ENCODE data around the gene FOXP1. TPM values are rescaled to one million over a fixed set of nuclear protein-coding genes. Genes with fewer than 3 reads are reported as not detected.

The FOXP1 gene
- total RNA-seq, 1 experiment from 2014 or later = 22.1 TPM

- no peak overlapping the region for H3K4me3 ChIP-seq
- H3K4me1 ChIP-seq (replicated peaks) = peaks cover 5% of the 10 kb centered on the region; the same call in 1 of the 2 replicates
- no peaks in the 10 kb centered on the region for H3K9me3 ChIP-seq (replicated peaks)
- H3K27me3 ChIP-seq (replicated peaks) = no peaks in the 10 kb centered on the region
- H3K36me3 ChIP-seq = no peaks in the 10 kb centered on the region
- no peak overlapping the region for H3K27ac ChIP-seq
- DNase-seq (ENCODE audit: low read depth in 1 of 2, low spot score in 2 of 2) = no peak
Observed at GRCh38 chr3:71376503-71376902, 207.0 kb downstream of the FOXP1 start.

DNA sequence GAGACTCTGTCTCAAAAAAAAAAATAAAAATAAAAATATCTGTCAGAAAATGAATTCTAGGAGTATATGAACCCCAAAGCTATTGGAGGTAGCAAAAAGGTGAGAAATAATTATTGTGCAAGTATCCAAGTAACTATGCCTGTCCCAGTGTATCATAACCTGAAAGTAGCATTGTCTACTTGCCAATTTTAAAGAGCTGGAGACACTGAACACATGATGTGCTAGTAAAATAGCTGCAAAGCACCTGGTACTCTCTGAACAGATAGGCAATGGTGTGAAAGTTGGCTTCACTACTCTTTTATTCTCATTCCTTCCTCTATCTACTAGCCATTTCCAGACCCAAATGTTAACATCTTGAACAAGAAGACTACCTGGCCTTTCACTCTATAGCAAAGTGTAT is 208.9 kb downstream of the FOXP1 start:
- no peak for DNase-seq (ENCODE audit: low read depth in 1 of 2, low spot score in 2 of 2)
- Histone ChIP-seq H3K4me1 (replicated peaks) (peaks cover under 1% of the 10 kb centered on the region; the same call in 1 of the 2 replicates), H3K4me3 (no peak overlapping the region), H3K36me3 (no peaks in the 10 kb centered on the region), H3K9me3 (replicated peaks) (no peaks in the 10 kb centered on the region), H3K27ac (no peak overlapping the region), H3K27me3 (replicated peaks) (no peaks in the 10 kb centered on the region)

GRCh38 chr3:71372911-71373637 is 210.5 kb downstream of the FOXP1 start:
- Histone ChIP-seq H3K4me3 (no peak overlapping the region), H3K9me3 (replicated peaks) (no peaks in the 10 kb centered on the region), H3K27me3 (replicated peaks) (no peaks in the 10 kb centered on the region), H3K4me1 (replicated peaks) (no peaks in the 10 kb centered on the region), H3K36me3 (no peaks in the 10 kb centered on the region), H3K27ac (no peak overlapping the region)
- DNase-seq (ENCODE audit: low read depth in 1 of 2, low spot score in 2 of 2) = no peak

- DNase-seq (ENCODE audit: low read depth in 1 of 2, low spot score in 2 of 2) = no peak
- Histone ChIP-seq H3K36me3 (no peaks in the 10 kb centered on the region), H3K27me3 (replicated peaks) (no peaks in the 10 kb centered on the region), H3K27ac (no peak overlapping the region), H3K9me3 (replicated peaks) (no peaks in the 10 kb centered on the region), H3K4me1 (replicated peaks) (no peaks in the 10 kb centered on the region), H3K4me3 (no peak overlapping the region)
Observed at GRCh38 chr3:71372241-71372768, 211.2 kb downstream of the FOXP1 start.

- Histone ChIP-seq H3K4me1 (replicated peaks) (no peaks in the 10 kb centered on the region), H3K27me3 (replicated peaks) (no peaks in the 10 kb centered on the region), H3K36me3 (no peaks in the 10 kb centered on the region), H3K4me3 (no peak overlapping the region), H3K9me3 (replicated peaks) (no peaks in the 10 kb centered on the region), H3K27ac (no peak overlapping the region)
- no peak for DNase-seq (ENCODE audit: low read depth in 1 of 2, low spot score in 2 of 2)
Observed at GRCh38 chr3:71371282-71371681, 212.2 kb downstream of the FOXP1 start.

DNA sequence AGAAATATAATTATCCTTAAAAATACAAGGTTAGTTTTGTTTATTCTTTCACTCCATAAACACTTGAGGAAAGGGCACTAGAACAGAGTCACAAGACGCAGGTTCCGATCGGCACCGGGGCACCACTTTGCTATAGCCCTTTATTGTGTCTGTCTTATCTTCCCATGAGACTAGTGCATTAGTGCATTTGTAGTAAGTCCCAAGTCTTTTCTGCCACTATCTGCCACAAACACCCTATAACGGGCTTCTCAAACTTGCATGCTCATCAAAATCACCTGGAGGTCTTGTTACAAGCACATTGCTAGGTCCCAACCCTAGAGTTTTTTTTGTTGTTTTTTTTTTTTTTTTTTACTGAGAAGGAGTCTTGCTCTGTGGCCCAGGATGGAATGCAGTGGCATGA is 213.1 kb downstream of the FOXP1 start:
- Histone ChIP-seq H3K4me3 (no peak overlapping the region), H3K27me3 (replicated peaks) (no peaks in the 10 kb centered on the region), H3K4me1 (replicated peaks) (no peaks in the 10 kb centered on the region), H3K36me3 (no peaks in the 10 kb centered on the region), H3K9me3 (replicated peaks) (no peaks in the 10 kb centered on the region), H3K27ac (no peak overlapping the region)
- DNase-seq (ENCODE audit: low read depth in 1 of 2, low spot score in 2 of 2) = no peak

- no peak for DNase-seq (ENCODE audit: low read depth in 1 of 2, low spot score in 2 of 2)
- no peak overlapping the region for H3K4me3 ChIP-seq
Observed at GRCh38 chr3:71369701-71370391, 213.7 kb downstream of the FOXP1 start.

GRCh38 chr3:71366988-71367604 is 216.4 kb downstream of the FOXP1 start:
- no peak for DNase-seq (ENCODE audit: low read depth in 1 of 2, low spot score in 2 of 2)

More at GRCh38 chr3:71369701-71370391, 213.7 kb downstream of the FOXP1 start:
- H3K4me1 ChIP-seq (replicated peaks) = no peaks in the 10 kb centered on the region
- no peak overlapping the region for H3K27ac ChIP-seq
- H3K36me3 ChIP-seq = no peaks in the 10 kb centered on the region
- H3K27me3 ChIP-seq (replicated peaks) = no peaks in the 10 kb centered on the region
- H3K9me3 ChIP-seq (replicated peaks) = no peaks in the 10 kb centered on the region

GRCh38 chr3:71361334-71361890 is 222.1 kb downstream of the FOXP1 start:
- no peak overlapping the region for H3K4me3 ChIP-seq
- H3K27me3 ChIP-seq (replicated peaks) = no peaks in the 10 kb centered on the region
- no peaks in the 10 kb centered on the region for H3K36me3 ChIP-seq
- H3K27ac ChIP-seq = no peak overlapping the region
- no peaks in the 10 kb centered on the region for H3K9me3 ChIP-seq (replicated peaks)
- DNase-seq (ENCODE audit: low read depth in 1 of 2, low spot score in 2 of 2) = no peak
- no peaks in the 10 kb centered on the region for H3K4me1 ChIP-seq (replicated peaks)

More at GRCh38 chr3:71366988-71367604, 216.4 kb downstream of the FOXP1 start:
- H3K36me3 ChIP-seq = no peaks in the 10 kb centered on the region
- H3K27me3 ChIP-seq (replicated peaks) = no peaks in the 10 kb centered on the region
- H3K4me1 ChIP-seq (replicated peaks) = no peaks in the 10 kb centered on the region
- H3K4me3 ChIP-seq = no peak overlapping the region
- H3K9me3 ChIP-seq (replicated peaks) = no peaks in the 10 kb centered on the region
- H3K27ac ChIP-seq = no peak overlapping the region

DNA sequence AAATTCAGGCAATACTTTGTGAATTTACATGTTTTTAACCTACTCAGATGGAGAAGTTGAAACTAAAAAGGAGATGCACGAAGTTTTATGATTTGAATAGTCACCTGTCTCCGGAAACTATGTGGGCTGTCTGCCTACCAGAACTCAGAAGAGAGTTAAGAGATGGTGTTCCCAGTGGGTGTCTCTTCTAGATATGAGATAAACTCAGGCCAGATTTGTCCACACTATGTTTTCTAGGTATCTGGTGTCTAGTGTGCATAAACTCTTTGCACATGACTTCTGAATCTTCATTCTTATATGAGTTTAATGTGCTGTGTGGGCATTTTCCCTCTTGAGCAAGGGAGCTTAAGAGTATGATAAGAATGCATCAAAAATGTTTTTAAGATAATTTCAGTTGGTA is 222.8 kb downstream of the FOXP1 start:
- no peaks in the 10 kb centered on the region for H3K9me3 ChIP-seq (replicated peaks)
- no peak for DNase-seq (ENCODE audit: low read depth in 1 of 2, low spot score in 2 of 2)
- H3K4me1 ChIP-seq (replicated peaks) = no peaks in the 10 kb centered on the region
- no peak overlapping the region for H3K27ac ChIP-seq
- H3K4me3 ChIP-seq = no peak overlapping the region
- H3K36me3 ChIP-seq = no peaks in the 10 kb centered on the region
- H3K27me3 ChIP-seq (replicated peaks) = no peaks in the 10 kb centered on the region

DNA sequence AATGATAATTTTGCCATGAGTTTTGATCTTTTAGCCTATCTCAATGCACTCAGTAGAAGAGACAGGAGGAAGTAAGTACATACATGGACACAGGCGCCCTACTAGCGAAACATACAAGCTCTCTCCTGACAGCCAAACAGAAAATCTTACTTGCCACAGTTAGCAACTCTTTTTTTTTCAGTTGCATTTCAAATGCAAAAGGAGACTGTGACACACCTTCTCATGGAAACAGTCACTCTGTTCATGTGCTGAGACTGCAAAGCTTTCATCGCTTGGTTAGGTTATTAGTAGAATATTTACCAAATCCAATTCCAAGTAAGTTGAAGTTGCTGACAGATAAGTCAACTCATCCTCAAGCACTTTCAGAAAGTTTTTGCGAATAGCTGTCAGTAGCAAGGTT is 223.3 kb downstream of the FOXP1 start:
- H3K27me3 ChIP-seq (replicated peaks) = no peaks in the 10 kb centered on the region
- no peak for DNase-seq (ENCODE audit: low read depth in 1 of 2, low spot score in 2 of 2)
- H3K4me1 ChIP-seq (replicated peaks) = no peaks in the 10 kb centered on the region
- H3K36me3 ChIP-seq = no peaks in the 10 kb centered on the region
- H3K27ac ChIP-seq = no peak overlapping the region
- no peak overlapping the region for H3K4me3 ChIP-seq
- no peaks in the 10 kb centered on the region for H3K9me3 ChIP-seq (replicated peaks)

GRCh38 chr3:71358243-71358642 is 225.3 kb downstream of the FOXP1 start:
- Histone ChIP-seq H3K9me3 (replicated peaks) (no peaks in the 10 kb centered on the region), H3K27me3 (replicated peaks) (no peaks in the 10 kb centered on the region), H3K4me1 (replicated peaks) (no peaks in the 10 kb centered on the region), H3K4me3 (no peak overlapping the region), H3K27ac (no peak overlapping the region), H3K36me3 (no peaks in the 10 kb centered on the region)
- no peak for DNase-seq (ENCODE audit: low read depth in 1 of 2, low spot score in 2 of 2)

DNA sequence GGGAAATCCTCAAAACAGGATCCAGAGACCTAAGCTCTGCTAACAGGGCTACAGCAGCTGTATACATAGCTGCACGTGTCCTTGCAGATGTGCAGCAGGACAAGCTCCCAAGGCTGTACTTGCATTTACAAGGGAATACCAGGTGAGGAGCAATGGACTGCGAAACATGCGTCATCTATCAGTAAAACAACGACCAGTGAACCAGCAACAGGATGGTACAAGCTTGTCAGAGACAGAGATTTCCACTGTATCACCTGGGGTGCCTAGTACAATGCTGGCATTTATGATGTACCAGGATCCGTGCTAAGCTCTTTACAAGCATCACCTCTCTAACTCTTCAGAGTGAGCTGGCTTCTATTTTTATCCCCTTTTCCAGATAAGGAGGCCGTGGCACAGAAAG is 227.3 kb downstream of the FOXP1 start:
- Histone ChIP-seq H3K27ac (no peak overlapping the region), H3K36me3 (no peaks in the 10 kb centered on the region), H3K27me3 (replicated peaks) (no peaks in the 10 kb centered on the region), H3K4me1 (replicated peaks) (no peaks in the 10 kb centered on the region), H3K9me3 (replicated peaks) (no peaks in the 10 kb centered on the region), H3K4me3 (no peak overlapping the region)
- no peak for DNase-seq (ENCODE audit: low read depth in 1 of 2, low spot score in 2 of 2)

- H3K9me3 ChIP-seq (replicated peaks) = no peaks in the 10 kb centered on the region
- no peak for DNase-seq (ENCODE audit: low read depth in 1 of 2, low spot score in 2 of 2)
- H3K4me3 ChIP-seq = no peak overlapping the region
- H3K4me1 ChIP-seq (replicated peaks) = no peaks in the 10 kb centered on the region
- no peaks in the 10 kb centered on the region for H3K27me3 ChIP-seq (replicated peaks)
- H3K36me3 ChIP-seq = no peaks in the 10 kb centered on the region
- H3K27ac ChIP-seq = no peak overlapping the region
Observed at GRCh38 chr3:71355862-71356261, 227.7 kb downstream of the FOXP1 start.
